B cell (primary cell): ENCODE data around the gene HSPH1.

Source experiments
- EZH2 ChIP-seq: IDR thresholded peaks from 2 replicates; pipeline ENCODE4 v1.6.1; 2012; ENCODE audit warnings: borderline replicate concordance, low read depth, mild to moderate bottlenecking, moderate library complexity, low read length; ENCODE audit not compliant: insufficient read depth, poor library complexity, severe bottlenecking
- TF ChIP-seq, protein P1 (sequence below): fragments of 200-600 bp; IDR thresholded peaks from one replicate; pipeline ENCODE4 v1.8.0; 2022; ENCODE audit warnings: antibody characterized with exemption, mild to moderate bottlenecking

DNA sequence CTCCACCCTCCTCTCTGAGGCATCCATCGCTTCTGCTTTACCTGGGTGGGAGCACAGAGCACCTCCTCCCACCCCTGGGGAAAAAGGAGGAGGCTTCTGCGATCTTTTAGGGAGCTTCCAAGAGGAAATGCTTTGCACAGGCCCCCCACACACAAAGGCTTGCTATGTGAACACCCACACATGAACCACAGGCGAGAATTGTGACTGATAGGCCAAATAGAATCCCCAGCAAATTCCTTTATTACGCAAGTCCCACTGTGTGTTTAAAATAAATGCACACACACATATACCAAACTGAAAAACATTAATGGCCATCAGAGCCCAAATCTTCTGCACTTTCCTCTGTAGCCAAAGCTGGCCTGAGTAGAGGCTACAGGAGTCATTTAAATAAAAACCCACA, 50.6 kb downstream of the HSPH1 start:
- TF ChIP-seq, protein P1, sequence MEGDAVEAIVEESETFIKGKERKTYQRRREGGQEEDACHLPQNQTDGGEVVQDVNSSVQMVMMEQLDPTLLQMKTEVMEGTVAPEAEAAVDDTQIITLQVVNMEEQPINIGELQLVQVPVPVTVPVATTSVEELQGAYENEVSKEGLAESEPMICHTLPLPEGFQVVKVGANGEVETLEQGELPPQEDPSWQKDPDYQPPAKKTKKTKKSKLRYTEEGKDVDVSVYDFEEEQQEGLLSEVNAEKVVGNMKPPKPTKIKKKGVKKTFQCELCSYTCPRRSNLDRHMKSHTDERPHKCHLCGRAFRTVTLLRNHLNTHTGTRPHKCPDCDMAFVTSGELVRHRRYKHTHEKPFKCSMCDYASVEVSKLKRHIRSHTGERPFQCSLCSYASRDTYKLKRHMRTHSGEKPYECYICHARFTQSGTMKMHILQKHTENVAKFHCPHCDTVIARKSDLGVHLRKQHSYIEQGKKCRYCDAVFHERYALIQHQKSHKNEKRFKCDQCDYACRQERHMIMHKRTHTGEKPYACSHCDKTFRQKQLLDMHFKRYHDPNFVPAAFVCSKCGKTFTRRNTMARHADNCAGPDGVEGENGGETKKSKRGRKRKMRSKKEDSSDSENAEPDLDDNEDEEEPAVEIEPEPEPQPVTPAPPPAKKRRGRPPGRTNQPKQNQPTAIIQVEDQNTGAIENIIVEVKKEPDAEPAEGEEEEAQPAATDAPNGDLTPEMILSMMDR: no peak
- no peak for TF ChIP-seq EZH2
